Jurkat, Clone E6-1 (cell line): ENCODE data around the gene C14orf93. TPM values are rescaled to one million over a fixed set of nuclear protein-coding genes. Genes with fewer than 3 reads are reported as not detected.

Source experiments
- DNase-seq: peaks from one replicate; pipeline ENCODE4 v3.0.0-alpha.2; 2011; ENCODE audit warnings: low read depth, low spot score
- H3K4me3 ChIP-seq: 2 replicates; pipeline ENCODE4 v1.5.1; 2011; ENCODE audit warnings: mild to moderate bottlenecking, low read length, control low read depth, moderate library complexity
- polyA plus RNA-seq: library from polyadenylated mRNA; unstranded; fragments of >200 nt; gene quantifications from one replicate; pipeline ENCODE4 v1.2.1, GENCODE V29; 2012; ENCODE audit warnings: missing spikeins; ENCODE audit not compliant: insufficient read length, insufficient read depth

Gene C14orf93
- polyA plus RNA-seq = 4.7 TPM

- peak; percentile 62 for DNase-seq
- H3K4me3 ChIP-seq = peak within 1 kb of the TSS; percentile 69
Observed at GRCh38 chr14:23009939-23010726, at the start of gene C14orf93. Gene C14orf93, minus strand, starts transcription at chr14:23010143. Its CDS starts 11,120 bp downstream, at chr14:22999023.

- no peak for DNase-seq
- no peak overlapping the region for H3K4me3 ChIP-seq
Observed at GRCh38 chr14:23058654-23059504, 48.9 kb upstream of the C14orf93 start.

- peak overlapping the region; percentile 58 for H3K4me3 ChIP-seq
- peak; percentile 76 for DNase-seq
Observed at GRCh38 chr14:23057757-23058653, 48.1 kb upstream of the C14orf93 start.

- DNase-seq = peak; percentile 49
- H3K4me3 ChIP-seq = peak within 1 kb of the TSS; percentile 58
Observed at GRCh38 chr14:23056956-23057756, 47.2 kb upstream of the C14orf93 start, which contains the start of gene CDH24. Gene CDH24, minus strand, starts transcription at chr14:23057520. Its CDS starts 1,787 bp downstream, at chr14:23055733.

GRCh38 chr14:23056145-23056955 is 46.4 kb upstream of the C14orf93 start:
- peak overlapping the region; percentile 58 for H3K4me3 ChIP-seq
- DNase-seq = peak; percentile 46

- no peak overlapping the region for H3K4me3 ChIP-seq
Observed at GRCh38 chr14:23055621-23056144, 45.7 kb upstream of the C14orf93 start.

GRCh38 chr14:23055147-23055550 is 45.2 kb upstream of the C14orf93 start:
- no peak overlapping the region for H3K4me3 ChIP-seq
- DNase-seq = no peak

More at GRCh38 chr14:23055621-23056144, 45.7 kb upstream of the C14orf93 start:
- DNase-seq = no peak

GRCh38 chr14:23054000-23054811 is 44.3 kb upstream of the C14orf93 start:
- no peak overlapping the region for H3K4me3 ChIP-seq
- DNase-seq = no peak

GRCh38 chr14:23053426-23053825 is 43.5 kb upstream of the C14orf93 start:
- no peak overlapping the region for H3K4me3 ChIP-seq
- DNase-seq = no peak

GRCh38 chr14:23052671-23053070 is 42.7 kb upstream of the C14orf93 start:
- DNase-seq = no peak
- no peak overlapping the region for H3K4me3 ChIP-seq

- H3K4me3 ChIP-seq = no peak overlapping the region
- DNase-seq = no peak
Observed at GRCh38 chr14:23052182-23052623, 42.3 kb upstream of the C14orf93 start.

- H3K4me3 ChIP-seq = no peak overlapping the region
- DNase-seq = no peak
Observed at GRCh38 chr14:23051141-23052057, 41.5 kb upstream of the C14orf93 start.

GRCh38 chr14:23049011-23049410 is 39.1 kb upstream of the C14orf93 start:
- DNase-seq = no peak
- no peak overlapping the region for H3K4me3 ChIP-seq

- DNase-seq = no peak
Observed at GRCh38 chr14:23047751-23048693, 38.1 kb upstream of the C14orf93 start.

More at GRCh38 chr14:23047751-23048693, 38.1 kb upstream of the C14orf93 start:
- no peak overlapping the region for H3K4me3 ChIP-seq
